Heart left ventricle (tissue), 13 donors: ENCODE measurements around the gene RAI2.

Experiments
- CTCF ChIP-seq, 12 donors: fragments of 200-600 bp; sonication (generic) in 4 of 12; IDR thresholded peaks; one replicate each; pipeline versions ENCODE4 v1.5.0 to v1.8.0; 2018 to 2022; ENCODE audit warnings: antibody characterized with exemption in 12 of 12, mild to moderate bottlenecking in 5 of 12
- POLR2A ChIP-seq, 2 donors: fragments of 450-650 bp; IDR thresholded peaks; one replicate each; pipeline ENCODE4 v1.6.1; 2017; ENCODE audit warnings: antibody characterized with exemption in 2 of 2, mild to moderate bottlenecking in 2 of 2, moderate library complexity in 2 of 2
- donor health status: ischemic (EF 13 %, LVEDD 7.1; RV severe dilation, severe dysfunction).
- donor health status: DM: no; HTN: yes; CAD: no.
- donor health status: DM: no; HTN: no; CAD: no.
- donor health status: ischemic (EF 25% LVEDD 6.9; RV normal size, moderate dysfunction).
- donor health status: ischemic (EF 25% LVEDD 5.7; RV mildly dilated, moderate dysfunction).
- donor health status: ischemic (EF 35%, LVEDD 5.7; RV mildly dilated, moderate dysfunction).
- donor health status: nonischemic (EF 11% LVEDD 7.7; RV severe dilation, severe dysfunction).
- donor health status: DM: yes; HTN: yes; CAD: no.
- donor health status: PGD.
- donor health status: ischemic (EF 29% LVEDD 5.4; RV normal size, mild dysfunction).
- donor health status: nonischemic (EF 23%, LVEDD 6.1; RV moderate dilation, normal function).

GRCh38 chrX:17836830-17837229 lies 24.3 kb downstream of the RAI2 start:
- no peak for TF ChIP-seq POLR2A (IDR thresholded peaks at IDR 0.05)
- no peak for TF ChIP-seq CTCF (IDR thresholded peaks at IDR 0.05)
